NB4 (cell line): Measurements from ENCODE around the gene SNX25.

Source experiments
- POLR2A ChIP-seq: IDR thresholded peaks from 2 replicates; pipeline ENCODE4 v1.6.1; 2011; ENCODE audit warnings: mild to moderate bottlenecking; ENCODE audit not compliant: insufficient read length; ENCODE audit errors: extremely low read depth
- TF ChIP-seq, protein P1 (sequence below): IDR thresholded peaks from one replicate; pipeline ENCODE4 v1.5.1; 2012; ENCODE audit warnings: low read depth, low read length

DNA sequence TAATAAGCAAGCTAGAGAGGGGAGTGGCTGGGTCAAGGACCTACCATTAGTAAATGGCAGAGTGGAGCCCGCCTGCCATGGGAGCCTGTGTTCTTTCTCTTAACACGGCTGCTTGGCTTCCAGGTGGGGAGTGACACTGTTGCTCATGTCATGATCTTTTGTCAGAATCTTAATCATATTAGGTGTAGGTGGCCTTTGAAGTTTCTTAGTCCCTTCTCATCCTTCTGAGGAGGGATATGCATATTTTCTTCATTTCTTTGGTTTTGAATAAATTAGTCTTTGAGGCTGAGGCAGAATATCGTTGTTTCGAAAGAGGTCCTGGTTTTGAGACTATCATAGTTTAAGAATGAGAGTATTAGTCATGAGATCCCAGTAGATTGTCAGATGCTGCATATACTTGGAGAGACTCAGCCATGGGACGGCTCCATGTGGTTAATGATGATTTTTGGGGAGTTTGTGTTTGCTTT lies 28.9 kb downstream of the SNX25 start:
- TF ChIP-seq, protein P1, sequence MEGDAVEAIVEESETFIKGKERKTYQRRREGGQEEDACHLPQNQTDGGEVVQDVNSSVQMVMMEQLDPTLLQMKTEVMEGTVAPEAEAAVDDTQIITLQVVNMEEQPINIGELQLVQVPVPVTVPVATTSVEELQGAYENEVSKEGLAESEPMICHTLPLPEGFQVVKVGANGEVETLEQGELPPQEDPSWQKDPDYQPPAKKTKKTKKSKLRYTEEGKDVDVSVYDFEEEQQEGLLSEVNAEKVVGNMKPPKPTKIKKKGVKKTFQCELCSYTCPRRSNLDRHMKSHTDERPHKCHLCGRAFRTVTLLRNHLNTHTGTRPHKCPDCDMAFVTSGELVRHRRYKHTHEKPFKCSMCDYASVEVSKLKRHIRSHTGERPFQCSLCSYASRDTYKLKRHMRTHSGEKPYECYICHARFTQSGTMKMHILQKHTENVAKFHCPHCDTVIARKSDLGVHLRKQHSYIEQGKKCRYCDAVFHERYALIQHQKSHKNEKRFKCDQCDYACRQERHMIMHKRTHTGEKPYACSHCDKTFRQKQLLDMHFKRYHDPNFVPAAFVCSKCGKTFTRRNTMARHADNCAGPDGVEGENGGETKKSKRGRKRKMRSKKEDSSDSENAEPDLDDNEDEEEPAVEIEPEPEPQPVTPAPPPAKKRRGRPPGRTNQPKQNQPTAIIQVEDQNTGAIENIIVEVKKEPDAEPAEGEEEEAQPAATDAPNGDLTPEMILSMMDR: no peak
- no peak for TF ChIP-seq POLR2A
